AG10803 (cell line): ENCODE measurements around the gene ZNF319.

ENCODE experiments used
- DNase-seq: peaks from one replicate; pipeline ENCODE4 v3.0.0; 2010; ENCODE audit warnings: low read depth
- H3K4me3 ChIP-seq: 2 replicates; pipeline ENCODE4 v1.5.1; 2011; ENCODE audit warnings: mild to moderate bottlenecking, low read length, control low read depth
- TF ChIP-seq, protein P1 (sequence below): conservative IDR thresholded peaks from 2 replicates; pipeline ENCODE4 v1.5.1; 2011; ENCODE audit warnings: mild to moderate bottlenecking, low read length, control low read depth, inconsistent platforms

ZNF319 gene

DNA sequence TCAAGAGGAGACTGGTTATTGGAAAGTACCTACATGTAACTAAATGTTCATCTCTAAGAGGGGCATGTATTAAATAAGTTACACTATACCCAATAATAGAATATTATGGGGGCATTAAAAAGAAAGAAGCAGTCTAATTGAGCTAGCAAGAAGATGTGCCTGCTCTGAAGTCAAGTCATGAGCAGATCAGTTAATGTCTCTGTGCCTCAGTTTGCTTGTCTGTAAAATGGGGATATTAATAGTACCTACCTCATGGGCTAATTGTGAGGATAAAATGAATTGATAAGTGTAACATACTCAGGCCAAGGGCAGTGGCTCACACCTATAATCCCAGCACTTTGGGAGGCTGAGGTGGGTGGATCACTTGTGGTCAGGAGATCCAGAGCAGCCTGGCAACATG, 32.6 kb downstream of the ZNF319 start:
- DNase-seq = no peak
- no peak overlapping the region for H3K4me3 ChIP-seq
- TF ChIP-seq, protein P1, sequence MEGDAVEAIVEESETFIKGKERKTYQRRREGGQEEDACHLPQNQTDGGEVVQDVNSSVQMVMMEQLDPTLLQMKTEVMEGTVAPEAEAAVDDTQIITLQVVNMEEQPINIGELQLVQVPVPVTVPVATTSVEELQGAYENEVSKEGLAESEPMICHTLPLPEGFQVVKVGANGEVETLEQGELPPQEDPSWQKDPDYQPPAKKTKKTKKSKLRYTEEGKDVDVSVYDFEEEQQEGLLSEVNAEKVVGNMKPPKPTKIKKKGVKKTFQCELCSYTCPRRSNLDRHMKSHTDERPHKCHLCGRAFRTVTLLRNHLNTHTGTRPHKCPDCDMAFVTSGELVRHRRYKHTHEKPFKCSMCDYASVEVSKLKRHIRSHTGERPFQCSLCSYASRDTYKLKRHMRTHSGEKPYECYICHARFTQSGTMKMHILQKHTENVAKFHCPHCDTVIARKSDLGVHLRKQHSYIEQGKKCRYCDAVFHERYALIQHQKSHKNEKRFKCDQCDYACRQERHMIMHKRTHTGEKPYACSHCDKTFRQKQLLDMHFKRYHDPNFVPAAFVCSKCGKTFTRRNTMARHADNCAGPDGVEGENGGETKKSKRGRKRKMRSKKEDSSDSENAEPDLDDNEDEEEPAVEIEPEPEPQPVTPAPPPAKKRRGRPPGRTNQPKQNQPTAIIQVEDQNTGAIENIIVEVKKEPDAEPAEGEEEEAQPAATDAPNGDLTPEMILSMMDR = no peak

DNA sequence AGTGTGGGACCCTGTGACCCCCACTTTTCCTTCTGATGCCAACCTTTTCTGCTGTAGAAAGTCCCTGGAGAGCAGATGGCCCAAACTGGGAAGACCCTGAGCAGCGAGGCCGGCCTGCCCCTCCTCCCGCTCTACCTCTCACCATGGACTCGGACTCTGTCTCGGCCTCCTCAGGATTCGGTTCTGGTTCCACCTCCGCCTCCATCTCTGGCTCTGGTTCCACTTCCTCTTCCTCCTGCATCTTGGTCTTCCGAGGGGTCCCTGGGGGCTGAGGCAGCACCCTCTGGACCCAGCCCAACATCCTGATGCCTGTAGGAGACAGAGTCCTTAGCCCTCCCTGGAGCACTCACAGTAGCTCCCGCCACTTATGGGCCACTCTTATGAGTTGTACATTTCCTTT, 33.5 kb downstream of the ZNF319 start:
- TF ChIP-seq, protein P1 = no peak
- no peak for DNase-seq

DNA sequence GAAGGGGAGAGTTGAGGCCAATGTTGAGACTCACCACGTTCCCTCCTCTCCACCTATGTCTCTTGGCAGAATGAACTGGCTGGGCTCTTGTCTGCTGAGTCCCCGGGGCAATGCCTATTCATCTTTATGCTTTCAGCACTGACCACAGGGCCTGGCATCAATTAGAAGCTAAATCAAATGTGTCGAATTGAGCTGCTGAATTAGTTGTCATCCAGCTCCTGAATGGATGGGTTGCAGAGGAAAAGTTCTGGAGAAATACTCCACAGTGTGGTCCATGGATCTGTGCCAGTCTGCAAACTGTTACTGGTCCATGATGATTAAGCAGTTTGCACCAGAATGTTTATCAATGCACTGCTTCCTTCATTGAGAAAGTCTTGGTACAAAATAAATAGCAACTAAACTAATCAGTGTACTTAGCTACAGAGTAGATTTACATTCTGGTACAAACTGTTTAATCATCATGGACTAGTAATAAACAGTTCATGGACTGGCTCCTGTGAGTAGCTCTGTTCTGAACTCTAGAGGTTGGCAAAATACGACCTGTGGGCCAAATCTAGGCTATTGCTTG, 34.2 kb downstream of the ZNF319 start:
- no peak overlapping the region for H3K4me3 ChIP-seq
- TF ChIP-seq, protein P1 = no peak

More for the DNA sequence above, 33.5 kb downstream of the ZNF319 start:
- no peak overlapping the region for H3K4me3 ChIP-seq

DNA sequence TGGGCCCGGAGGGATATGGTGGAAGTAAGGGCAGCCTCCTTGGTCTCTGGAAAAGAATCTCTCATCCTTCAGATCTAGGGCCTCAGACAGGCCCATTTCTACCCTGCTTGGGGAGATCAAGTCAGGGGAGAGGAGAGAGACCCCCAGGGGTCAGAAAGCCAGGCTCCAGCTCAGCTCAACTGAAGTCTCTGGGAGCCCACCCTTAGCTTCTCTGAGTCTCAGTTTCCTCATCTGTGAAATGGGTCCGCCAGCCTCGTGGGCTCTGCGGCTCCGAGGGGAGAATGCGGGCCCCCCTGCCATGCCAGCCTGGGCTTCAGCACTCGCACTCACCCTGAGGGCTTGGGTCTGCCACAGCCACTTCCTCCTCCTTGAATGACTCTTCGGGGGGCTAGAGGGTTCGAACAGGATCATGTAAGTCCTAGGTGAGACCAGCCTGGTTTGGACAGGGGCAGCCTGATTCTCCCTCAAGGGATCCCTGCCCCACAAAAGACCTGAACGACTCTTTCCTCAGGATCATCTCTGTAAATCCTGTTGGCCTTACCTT, 36.2 kb downstream of the ZNF319 start:
- TF ChIP-seq, protein P1 = no peak
- DNase-seq = no peak
- no peak overlapping the region for H3K4me3 ChIP-seq

More for the DNA sequence above, 34.2 kb downstream of the ZNF319 start:
- peak; percentile 37 for DNase-seq

DNA sequence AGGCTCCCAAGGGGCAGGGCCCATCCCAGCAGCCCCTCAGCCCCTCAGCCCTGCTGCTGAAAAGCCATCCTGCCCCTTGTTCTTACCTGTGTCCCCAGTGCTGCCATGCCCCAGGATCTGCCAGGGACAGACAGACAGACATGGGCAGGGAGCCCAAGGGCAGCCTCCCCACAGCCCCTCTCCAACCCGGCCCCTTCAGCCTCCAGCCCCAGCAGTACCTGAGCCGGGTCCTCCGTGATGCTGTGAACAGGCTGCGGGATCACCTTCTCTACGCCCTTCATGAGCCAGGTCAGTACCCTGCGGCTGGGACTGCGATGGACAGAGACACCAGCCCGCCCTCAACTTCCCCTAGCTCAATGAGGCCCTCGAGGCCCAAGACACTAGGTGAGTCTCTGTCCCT, 37.7 kb downstream of the ZNF319 start:
- DNase-seq = no peak
- TF ChIP-seq, protein P1 = no peak
- no peak overlapping the region for H3K4me3 ChIP-seq

DNA sequence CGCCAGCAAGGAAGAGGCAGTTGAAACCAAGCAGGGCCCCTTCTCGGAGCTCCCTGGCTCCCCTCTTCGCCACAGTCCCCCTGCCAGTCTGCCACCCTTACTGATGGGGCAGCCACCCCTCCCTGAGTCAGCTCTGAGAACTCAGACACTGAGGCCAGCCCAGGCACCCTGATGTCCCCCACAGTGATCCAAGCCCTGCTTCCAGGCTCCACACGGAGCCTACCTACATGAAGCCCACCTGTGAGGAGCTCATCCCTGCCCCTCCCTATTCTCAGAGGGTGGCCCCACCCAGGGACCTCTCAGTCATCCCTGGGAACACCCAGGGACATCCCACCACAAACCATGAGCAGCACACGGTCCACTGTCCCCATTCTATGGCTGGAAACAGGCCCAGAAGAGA, 38.4 kb downstream of the ZNF319 start:
- no peak overlapping the region for H3K4me3 ChIP-seq
- TF ChIP-seq, protein P1 = no peak
- no peak for DNase-seq

DNA sequence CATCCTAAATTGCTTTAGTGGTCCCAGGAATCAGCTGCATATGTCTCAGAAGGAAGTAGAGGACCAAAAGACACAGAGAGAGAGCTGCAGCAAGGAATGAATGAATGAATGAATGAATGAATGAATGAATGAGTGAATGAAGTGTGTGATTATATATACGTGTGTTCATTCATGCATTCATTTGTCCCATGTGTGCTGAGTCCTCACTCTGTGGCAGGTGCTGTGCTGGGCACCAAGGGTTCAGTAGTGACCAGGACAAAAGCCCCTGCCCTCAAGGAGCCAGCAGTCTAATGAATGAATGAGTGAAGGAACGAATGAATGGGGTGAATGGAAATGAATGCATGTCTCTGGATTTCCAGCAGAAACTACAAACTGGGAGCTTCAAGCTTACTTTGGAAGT, 38.9 kb downstream of the ZNF319 start:
- no peak overlapping the region for H3K4me3 ChIP-seq
- TF ChIP-seq, protein P1 = no peak
- no peak for DNase-seq
